NCI-H2081 treated with DMSO at 0.1 percent for 48 hours (cell line): Measurements from ENCODE around the gene CYLD.

Experiments
- DNase-seq: peaks from one replicate; lab custom pipeline; 2025; lab: John Stamatoyannopoulos, UW

The CYLD gene

DNA sequence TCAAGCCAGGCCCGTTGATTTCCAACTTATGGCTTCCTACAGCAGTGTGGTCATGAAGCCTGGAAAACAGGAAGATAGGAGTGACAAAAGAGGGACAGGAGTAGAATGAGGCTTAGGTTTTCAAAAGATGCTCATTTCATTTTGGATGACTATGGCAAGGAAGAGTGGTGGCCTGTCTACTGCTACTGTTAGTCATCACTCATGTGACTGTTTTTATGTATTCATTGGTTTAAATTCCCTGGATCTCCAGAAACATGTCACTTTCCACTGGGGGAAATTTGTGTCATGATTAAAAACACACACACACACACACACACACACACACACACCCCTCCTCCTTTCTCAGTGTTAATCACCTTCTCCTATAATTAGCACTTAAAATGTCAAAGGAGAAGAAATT lies 1.1 kb upstream of the CYLD start:
- DNase-seq, result no peak

DNA sequence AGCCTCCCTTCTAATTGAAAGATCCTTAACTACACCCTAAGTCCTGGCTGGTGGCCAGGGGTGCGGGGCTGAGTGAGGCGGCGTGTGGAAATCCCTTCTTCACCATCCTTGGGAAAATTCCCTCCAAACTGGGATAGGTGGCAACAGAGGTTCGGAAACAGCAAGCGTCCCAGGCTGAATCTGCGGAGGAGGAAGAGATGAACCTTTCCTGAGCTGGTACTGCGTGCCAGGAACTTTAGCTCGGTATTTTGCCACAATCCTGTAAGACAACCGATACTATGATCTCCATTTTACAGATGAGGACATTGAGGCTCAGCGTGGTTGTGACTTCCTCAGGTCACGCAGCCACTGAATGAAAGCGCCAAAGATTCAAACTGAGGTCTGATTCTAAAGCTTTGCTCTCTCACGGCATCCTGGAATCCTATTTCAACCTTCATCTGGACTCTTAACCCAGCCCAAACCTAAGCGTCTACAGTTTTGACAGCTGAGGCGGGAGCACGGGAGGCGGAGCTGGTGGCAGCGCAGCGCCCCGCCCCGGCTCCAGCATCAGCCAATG lies 583 bp upstream of the CYLD start:
- DNase-seq, result no peak

DNA sequence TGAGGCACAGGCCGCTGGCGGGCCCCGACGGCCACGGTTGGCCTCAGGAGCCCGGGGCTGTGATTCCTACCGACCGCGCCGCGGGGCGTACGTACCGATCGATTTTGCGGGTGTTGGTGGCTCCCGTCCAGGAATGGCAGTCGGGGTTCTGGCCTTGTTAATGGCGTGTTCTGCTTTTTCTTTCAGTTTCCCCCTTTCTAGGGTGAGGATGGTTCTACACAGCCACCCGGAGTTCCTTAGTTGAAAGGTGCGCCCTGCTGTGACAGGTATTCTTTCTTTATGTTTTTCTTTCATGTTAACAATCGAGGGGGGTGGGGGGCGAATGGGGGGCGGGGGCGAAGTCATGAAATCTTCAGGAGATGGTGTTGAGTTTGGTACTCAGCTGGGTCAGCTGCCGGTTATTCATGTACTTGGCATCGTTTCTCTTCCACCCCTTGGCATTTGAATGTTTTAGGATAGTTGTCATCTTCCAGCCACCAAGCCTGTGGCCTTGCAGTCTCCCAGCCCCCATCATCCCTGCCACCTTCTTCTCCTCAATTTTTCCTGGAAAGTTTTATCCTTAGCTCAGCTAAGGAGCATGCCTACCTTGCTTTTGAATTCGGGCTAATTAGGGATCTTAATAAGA lies 802 bp downstream of the CYLD start:
- no peak for DNase-seq

DNA sequence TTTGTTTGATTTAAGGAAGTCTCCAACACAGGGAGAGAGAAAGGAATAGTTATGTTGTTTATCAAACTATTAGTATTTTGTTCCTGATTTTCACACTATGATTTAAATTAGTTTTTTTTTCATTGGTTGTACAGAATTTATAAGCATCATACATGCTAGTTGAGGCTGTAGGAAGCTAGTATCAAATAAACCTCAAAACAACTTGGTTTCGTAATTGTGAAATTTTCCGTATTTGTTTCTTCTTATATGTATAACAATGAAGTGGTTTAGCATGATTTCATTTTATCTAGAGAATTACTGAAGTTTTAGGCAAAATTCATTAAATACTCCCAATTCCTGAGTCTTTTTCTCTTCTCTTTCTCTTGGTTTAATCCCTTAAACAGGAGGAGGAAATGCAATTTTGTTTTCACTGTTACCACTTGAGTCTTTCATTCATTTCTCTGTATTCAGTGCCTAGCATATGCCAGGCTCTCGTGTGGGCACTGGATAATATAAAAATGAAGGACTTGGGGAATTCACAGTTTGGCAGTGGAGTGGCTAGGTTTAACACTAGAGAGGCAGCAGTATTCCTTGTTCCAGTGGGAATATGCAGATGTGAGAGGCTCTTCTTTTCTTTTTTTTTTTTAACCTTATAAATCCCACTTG lies 1.8 kb downstream of the CYLD start:
- DNase-seq, result no peak

DNA sequence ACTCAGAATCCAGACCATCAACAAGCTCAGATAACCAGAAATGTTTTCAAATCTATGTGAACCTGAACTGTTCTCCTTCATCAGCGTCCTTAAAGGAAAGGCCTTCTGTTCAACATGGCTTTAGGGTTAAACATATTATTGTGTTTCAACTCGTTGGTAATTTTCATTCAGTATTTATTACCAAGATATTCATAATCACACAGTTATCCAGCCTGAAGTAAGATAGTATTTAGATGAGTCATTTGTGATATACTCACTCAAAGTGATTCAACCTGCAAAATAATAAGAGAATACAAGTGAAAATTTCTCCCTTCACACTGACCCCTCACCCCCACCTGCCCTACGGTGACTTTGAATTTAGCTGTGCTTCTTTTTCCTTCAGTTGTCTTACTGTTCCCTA lies 3.0 kb downstream of the CYLD start:
- no peak for DNase-seq

DNA sequence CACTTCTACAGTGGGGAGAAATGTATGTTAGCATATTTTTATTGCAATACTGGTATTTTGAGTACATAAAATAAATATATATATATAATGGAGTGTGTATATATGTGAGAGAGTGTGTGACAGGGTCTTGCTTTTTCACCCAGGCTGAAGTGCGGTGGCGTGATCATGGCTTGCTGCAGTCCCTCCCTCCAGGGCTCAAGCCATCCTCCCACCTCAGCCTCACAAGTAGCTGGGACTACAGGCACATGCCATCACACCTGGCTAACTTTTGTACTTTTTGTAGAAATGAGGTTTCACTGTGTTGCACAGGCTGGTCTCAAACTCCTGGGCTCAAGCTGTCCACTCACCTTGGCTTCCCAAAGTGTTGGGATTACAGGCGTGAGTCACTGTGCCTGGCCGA lies 4.1 kb downstream of the CYLD start:
- DNase-seq, result no peak

DNA sequence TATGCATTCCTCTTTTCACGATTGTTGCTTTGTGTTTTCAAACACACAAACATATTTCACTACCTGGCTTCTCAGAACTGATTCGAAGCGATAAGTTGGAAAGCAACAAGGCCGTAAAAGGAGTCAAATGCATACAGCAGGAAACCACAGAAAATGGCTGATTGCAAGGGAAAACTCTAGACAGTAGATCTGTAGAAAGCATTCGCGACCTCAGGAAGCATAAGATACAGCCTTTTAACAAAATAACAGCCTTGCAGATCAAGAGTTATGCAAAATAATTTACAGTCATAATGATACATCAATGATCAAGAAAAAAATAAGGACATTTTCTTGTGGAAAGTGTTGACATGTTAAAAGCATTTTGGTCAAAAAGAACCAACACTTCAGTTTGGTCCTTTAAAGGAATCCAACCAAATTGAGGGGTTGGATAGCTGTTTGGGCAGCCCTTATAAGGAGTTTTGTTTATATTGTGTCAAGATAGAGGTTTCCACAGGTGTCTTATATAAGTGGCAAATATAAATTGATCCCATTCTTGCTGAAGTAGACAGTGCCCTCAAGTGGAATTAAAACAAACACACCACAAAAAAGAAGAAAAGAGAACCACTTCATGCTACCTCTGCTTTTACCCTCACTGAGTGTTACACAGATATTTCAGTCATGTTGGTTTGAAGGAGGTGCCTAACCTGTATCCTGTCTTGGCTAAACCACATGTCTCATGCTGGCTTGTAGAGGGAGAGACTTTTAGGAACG lies 5.5 kb downstream of the CYLD start:
- no peak for DNase-seq

DNA sequence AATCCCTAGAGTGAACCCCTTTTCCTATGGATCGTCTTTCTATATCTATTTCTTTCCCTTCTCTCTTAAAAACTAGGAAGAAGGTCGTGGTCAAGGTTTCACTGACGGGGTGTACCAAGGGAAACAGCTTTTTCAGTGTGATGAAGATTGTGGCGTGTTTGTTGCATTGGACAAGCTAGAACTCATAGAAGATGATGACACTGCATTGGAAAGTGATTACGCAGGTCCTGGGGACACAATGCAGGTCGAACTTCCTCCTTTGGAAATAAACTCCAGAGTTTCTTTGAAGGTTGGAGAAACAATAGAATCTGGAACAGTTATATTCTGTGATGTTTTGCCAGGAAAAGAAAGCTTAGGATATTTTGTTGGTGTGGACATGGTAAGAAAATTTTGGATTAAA lies 9.6 kb downstream of the CYLD start:
- DNase-seq, result no peak

DNA sequence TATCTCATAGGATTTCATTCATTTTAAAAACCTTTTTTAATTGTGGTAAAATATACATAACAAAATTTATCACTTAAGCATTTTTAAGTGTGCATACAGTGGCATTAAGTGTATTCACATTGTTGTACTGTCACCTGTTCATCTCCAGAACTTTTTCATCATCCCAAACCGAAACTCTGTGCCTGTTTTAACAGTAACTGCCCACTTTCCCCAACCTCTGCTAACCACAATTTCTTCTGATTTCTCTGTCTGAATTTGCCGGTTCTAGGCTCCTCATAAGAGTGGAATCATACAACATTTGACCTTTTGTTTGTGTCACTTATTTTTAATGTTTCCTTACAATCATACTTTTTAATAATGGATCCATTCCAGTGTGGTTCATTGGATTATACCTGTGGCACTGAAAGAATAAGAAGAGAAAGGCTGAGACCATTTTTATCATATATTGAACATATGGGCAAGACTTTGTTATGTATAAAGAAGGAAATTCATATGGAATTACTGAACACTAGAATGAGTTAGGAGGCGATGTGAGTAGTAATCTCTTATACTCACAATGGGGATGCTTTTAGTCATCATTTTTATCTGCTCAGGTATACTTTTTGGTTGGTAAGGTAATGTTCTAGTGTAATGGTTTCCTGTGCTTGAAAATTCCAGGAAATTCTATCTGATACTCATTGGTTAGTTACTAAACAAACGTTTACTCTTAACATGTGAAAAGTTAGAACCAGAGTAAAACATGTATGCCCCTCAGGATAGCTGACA lies 10.8 kb downstream of the CYLD start:
- no peak for DNase-seq

DNA sequence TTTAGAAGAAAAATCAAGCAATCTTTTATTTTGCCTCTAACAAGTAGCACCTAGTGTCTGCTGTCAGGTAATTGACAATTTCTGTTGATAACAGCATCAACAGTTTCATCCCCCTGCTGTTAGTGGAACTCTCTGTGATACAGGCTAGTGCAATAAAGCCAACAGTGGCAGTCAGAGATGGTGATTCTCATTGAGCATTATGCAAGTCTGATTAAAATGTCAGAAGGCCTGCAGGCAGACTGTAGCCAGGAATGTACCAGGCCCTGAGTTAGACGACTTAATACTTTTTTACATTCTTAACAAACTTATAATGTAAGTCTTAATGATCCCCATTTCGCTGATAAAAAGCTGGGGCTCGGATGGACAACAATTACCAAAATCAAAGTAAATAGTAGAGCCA lies 14.6 kb downstream of the CYLD start:
- no peak for DNase-seq

DNA sequence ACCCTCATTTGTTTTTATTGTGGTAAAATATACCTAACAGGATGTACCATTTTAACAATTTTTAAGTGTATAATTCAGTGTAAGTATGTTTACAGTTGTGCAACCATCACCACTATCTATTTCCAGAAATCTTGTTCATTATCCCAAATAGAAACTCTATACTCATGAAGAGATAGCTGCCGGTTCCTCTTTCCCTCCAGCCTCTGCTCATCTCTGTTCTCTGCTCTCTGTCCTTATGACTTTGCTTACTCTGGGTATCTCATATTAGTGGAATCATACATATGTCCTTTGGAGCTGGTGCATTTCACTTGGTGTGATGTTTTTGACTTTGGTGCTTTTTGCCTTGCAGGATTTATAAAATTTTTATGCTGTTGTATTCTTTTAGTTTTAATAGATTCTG lies 19.4 kb downstream of the CYLD start:
- no peak for DNase-seq

DNA sequence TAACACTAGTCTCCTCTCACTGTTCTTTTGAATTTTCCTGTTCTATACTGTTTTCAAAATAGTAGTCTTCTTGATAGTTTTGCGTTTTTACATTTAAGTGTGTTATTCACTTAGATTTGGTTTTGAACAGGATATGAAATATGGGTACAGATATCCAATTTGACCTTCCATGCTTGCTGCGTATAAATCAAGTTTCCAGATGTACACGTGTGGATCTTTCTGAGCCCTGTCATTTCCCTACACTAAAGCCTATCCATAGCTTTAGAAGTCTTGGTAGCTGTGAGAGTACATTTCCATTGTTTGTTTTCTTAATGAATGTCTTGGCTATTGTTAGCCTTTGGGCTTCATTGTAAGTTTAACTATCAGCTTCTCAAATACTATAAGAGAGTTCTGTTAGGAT lies 20.4 kb downstream of the CYLD start:
- no peak for DNase-seq

DNA sequence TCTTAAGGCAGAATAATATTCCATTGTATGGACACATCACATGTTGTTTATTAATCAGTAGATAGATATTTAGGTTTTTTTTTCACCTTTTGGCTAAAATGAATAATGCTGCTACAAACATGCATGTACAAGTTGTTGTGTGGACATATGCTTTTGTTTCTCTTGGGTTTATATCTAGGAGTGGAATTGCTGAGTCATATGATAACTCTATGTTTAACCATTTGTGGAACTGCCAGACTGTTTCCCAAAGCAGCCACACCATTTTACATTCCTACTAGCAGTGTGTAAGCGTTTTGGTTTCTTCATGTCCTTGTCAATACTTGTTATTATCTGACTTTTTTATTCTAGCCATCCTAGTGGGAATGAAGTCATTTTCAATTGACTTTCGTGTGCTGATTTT lies 21.3 kb downstream of the CYLD start:
- DNase-seq, result no peak

DNA sequence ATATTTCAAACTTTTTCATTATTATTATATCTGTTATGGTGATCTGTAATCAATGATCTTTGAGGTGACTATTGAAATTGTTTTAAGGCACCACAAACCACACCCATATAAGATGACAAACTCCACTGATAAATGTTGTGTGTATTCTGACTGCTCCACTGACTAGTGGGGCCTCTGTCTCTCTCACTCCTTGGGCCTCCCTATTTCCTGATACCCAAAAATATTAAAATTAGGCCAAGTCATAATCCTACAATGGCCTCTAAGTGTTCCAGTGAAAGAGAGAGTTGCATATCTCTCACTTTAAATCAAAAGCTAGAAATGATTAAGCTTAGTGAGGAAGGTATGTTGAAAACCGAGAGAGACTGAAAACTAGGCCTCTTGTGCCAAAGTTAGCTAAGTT lies 23.4 kb downstream of the CYLD start:
- DNase-seq, result no peak

DNA sequence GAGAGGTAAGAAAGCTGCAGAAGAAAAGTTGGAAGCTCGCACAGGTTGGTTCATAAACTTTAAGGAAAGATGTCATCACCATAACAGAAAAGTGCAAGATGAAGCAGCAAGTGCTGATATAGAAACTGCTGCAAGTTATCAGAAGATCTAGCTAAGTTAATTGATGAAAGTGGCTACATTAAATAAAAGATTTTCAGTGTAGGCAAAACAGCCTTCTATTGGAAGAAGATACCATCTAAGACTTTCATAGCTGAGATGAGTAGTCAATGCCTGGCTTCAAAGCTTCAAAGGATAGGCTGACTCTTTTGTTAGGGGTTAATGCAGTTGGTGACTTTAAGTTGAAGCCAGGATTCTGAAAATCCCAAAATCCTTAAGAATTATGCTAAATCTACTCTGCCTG lies 24.0 kb downstream of the CYLD start:
- no peak for DNase-seq

DNA sequence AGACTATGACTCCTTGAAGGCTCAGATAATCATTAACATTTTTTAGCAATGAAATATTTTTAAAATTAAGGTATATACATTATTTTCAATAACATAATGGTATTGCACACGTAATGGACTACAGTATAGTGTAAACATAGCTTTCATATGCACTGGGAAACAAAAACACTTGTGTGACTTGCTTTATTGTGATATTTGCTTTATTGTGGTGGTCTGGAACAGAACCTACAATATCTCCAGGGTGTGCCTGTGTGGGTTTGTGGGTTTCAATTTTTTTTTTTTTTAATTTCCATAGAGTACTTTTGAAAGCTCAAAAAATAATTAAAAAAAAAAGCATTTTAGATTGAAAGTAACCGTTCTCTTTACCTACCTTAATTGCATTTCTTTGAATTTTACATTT lies 25.3 kb downstream of the CYLD start:
- no peak for DNase-seq

DNA sequence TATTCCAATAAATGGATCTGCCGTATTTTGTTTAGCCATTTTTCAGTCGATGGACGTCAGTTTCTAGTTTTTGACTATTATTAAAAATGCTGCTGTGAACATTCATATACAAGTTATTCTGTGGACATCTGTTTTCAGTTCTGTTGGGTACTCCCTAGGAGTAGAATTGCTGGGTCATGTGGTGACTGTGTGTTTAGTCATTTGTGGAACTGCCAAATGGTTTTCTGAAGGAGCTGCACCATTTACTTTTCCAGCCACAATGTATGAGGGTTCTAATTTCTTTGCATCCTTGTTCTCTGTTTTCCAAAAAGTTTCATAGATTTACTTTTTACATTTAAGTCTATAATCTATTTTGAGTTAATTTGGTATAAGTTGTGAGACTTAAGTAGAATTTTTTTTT lies 29.5 kb downstream of the CYLD start:
- no peak for DNase-seq

DNA sequence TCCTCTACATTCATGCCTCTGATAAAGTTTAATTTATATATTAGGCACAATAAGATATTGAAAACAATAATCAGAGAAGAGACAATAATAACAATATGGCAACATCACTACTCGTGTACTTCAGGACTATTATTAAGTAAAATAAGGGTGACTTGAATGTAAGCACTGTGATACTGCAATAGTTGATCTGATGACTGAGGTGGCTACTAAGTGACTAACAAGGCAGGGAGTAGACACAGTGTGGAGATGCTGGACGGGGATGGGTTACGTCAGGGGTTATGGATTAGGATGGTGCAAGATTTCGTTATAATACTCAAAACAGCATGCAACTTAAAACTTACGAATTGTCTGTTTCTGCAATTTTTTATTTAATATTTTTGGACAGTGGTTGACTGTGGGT lies 32.5 kb downstream of the CYLD start:
- no peak for DNase-seq

DNA sequence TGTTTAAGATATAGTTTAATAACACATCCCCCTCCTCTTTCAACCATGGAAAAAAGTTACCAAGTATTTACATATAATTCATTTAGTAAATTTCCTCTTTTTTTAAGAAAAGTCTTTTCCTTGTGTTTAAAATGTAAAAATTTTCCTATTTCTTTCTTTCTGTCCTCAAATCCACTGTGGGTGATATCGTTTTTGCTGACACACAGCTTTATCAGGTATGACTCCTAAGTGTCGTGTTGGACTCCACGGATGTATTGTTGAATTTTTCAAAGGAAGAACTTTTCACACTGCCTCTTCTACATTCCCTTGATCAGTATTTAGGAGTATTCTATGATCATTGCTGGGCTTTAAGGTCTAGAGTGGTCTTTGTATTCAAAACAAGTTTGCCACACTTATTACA lies 33.1 kb downstream of the CYLD start:
- no peak for DNase-seq

DNA sequence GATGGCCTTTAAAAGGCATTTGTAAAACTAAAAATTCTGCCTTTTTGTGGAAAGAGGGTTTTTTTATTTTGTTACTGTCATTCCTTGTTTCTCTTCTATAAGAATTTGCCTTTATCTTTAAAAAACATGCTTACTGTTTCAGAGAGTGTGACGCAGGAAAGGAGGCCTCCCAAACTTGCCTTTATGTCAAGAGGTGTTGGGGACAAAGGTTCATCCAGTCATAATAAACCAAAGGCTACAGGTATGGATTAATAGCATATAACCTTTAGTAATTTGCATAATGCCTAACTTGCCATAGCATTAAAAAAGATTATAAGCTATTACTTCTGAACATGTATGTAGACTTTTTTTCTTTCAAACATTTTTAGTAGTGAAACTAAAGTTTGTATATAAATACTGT lies 34.2 kb downstream of the CYLD start:
- no peak for DNase-seq

DNA sequence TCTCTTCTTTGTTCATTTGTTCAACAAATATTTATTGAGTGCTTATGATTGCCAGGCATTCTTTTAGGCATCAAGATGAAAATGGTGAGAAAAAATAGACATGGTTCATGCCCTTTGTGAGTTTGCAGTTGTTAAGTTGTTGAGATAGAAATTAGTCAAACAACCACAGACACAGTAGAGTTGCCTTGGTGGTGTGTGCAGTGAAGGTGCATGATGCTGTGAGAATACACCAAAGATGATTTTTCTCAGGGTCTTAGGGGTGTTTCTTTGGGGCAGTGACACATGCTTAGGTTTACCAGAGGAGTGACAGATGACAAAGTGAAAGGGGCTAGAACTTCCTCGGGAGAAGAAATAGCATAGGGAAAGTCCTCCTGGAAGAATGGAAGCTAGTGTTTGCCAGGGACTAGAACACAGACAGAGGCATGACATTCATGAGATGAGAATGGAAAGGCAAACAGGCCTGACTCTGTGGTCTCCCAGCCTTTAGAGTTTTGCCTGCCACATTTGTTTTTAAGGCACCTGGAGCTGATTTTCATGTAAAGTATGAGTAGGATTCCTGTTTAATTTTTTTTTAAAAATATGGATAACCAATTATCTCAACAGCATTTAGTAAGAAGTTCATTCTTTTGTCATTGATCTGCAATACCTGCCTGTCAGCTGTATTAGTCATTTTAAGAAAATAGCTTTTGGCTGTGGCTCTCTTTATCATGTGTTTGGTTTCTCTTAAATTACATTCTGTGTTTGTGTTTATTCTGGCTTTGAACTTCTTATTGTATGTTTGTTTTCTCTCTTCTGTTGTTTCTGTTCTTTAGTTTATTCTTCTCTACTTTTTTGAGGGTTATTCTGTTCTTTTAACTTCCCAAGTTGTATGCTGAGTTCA lies 36.6 kb downstream of the CYLD start:
- no peak for DNase-seq

DNA sequence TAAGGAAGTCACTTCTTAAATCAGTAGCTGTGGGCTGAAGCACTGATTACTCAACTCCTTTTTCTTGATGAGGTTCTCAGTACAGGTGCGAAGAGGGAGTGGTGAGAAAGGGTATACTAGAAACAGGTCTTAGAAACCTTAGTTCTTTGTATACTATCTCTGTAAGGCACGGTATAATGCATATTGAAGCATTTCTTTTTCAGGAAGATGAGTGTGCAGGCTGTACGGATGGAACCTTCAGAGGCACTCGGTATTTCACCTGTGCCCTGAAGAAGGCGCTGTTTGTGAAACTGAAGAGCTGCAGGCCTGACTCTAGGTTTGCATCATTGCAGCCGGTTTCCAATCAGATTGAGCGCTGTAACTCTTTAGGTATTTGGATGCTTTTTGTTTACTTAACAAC lies 39.2 kb downstream of the CYLD start:
- DNase-seq, result no peak
